ENCODE data around the gene OR2T1.
"Not testable (repeated sequence)": the region's sequence is repeated elsewhere in the genome, so short reads cannot be mapped to it uniquely, and the experiment has no call there.

OR2T1 gene

GRCh38 chr1:248436303-248436702 is 33.5 kb downstream of the OR2T1 start:
- DNase-seq = not testable (repeated sequence)

GRCh38 chr1:248438668-248439067 is 35.8 kb downstream of the OR2T1 start:
- DNase-seq = not testable (repeated sequence)

GRCh38 chr1:248439283-248439682 is 36.4 kb downstream of the OR2T1 start:
- DNase-seq = not testable (repeated sequence)

GRCh38 chr1:248442500-248443277 is 39.8 kb downstream of the OR2T1 start:
- not testable (repeated sequence) for DNase-seq

GRCh38 chr1:248444603-248445002 is 41.8 kb downstream of the OR2T1 start:
- not testable (repeated sequence) for DNase-seq

GRCh38 chr1:248445399-248445798 is 42.6 kb downstream of the OR2T1 start, which contains the start of gene OR2T2:
Gene OR2T2, plus strand, starts transcription at chr1:248445637. Its CDS starts 7,161 bp downstream, at chr1:248452798.
- not testable (repeated sequence) for DNase-seq

GRCh38 chr1:248448409-248449074 is 45.7 kb downstream of the OR2T1 start:
- DNase-seq = not testable (repeated sequence)

- DNase-seq = not testable (repeated sequence)
Measured at GRCh38 chr1:248449821-248450465, 47.1 kb downstream of the OR2T1 start.

- not testable (repeated sequence) for DNase-seq
Measured at GRCh38 chr1:248450466-248451145, 47.8 kb downstream of the OR2T1 start.

- DNase-seq = not testable (repeated sequence)
Measured at GRCh38 chr1:248453619-248454018, 50.8 kb downstream of the OR2T1 start.

GRCh38 chr1:248455045-248455444 is 52.2 kb downstream of the OR2T1 start:
- DNase-seq = not testable (repeated sequence)

- not testable (repeated sequence) for DNase-seq
Measured at GRCh38 chr1:248456635-248457034, 53.8 kb downstream of the OR2T1 start.

Measured in CD4-positive, alpha-beta T cell treated with Interleukin-4 for 1 hour (primary cell).